Measurements from ENCODE around the gene PTPRM.

DNA sequence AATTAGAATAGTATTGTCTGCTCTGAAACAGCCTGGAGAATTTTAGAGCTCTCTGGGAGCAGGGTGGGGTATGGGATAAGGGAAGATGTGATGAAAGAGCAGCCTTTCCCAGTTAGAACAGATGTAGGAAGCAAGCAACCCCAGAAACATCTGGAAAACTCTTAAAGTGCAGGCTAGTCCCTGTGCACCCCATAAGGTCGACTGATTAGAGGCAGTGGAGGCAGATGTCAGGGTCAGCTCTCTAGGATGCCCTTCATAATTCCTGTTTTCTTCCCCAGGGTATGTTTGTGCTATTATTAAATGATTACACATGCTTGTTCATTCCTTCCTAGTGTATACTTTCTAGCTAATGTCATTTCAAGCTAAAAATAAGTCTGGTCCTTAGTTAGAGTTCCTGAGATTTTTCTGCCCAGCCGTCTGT, 41.7 kb downstream of the PTPRM start:
- TF ChIP-seq, protein P1, sequence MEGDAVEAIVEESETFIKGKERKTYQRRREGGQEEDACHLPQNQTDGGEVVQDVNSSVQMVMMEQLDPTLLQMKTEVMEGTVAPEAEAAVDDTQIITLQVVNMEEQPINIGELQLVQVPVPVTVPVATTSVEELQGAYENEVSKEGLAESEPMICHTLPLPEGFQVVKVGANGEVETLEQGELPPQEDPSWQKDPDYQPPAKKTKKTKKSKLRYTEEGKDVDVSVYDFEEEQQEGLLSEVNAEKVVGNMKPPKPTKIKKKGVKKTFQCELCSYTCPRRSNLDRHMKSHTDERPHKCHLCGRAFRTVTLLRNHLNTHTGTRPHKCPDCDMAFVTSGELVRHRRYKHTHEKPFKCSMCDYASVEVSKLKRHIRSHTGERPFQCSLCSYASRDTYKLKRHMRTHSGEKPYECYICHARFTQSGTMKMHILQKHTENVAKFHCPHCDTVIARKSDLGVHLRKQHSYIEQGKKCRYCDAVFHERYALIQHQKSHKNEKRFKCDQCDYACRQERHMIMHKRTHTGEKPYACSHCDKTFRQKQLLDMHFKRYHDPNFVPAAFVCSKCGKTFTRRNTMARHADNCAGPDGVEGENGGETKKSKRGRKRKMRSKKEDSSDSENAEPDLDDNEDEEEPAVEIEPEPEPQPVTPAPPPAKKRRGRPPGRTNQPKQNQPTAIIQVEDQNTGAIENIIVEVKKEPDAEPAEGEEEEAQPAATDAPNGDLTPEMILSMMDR (conservative IDR thresholded peaks at IDR 0.05; ENCODE audit: low read depth, low read length), result no peak
- TF ChIP-seq BHLHE40 (IDR thresholded peaks at IDR 0.05; ENCODE audit: low read depth, low read length), result no peak
- TF ChIP-seq POLR2A (IDR thresholded peaks at IDR 0.05; ENCODE audit: low read depth, low read length), result no peak
- no peak for TF ChIP-seq CEBPB (IDR thresholded peaks at IDR 0.05; ENCODE audit: low read depth, low read length)
- no peak for TF ChIP-seq CHD1 (IDR thresholded peaks at IDR 0.05; ENCODE audit: low read depth, low read length)
- TF ChIP-seq MXI1 (IDR thresholded peaks at IDR 0.05; ENCODE audit: borderline replicate concordance, low read depth, low read length), result no peak
- TF ChIP-seq SMC3 (IDR thresholded peaks at IDR 0.05; ENCODE audit: low read depth, low read length), result no peak
- TF ChIP-seq, protein P2, sequence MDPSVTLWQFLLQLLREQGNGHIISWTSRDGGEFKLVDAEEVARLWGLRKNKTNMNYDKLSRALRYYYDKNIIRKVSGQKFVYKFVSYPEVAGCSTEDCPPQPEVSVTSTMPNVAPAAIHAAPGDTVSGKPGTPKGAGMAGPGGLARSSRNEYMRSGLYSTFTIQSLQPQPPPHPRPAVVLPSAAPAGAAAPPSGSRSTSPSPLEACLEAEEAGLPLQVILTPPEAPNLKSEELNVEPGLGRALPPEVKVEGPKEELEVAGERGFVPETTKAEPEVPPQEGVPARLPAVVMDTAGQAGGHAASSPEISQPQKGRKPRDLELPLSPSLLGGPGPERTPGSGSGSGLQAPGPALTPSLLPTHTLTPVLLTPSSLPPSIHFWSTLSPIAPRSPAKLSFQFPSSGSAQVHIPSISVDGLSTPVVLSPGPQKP (IDR thresholded peaks at IDR 0.05; ENCODE audit: borderline replicate concordance, low read depth, low read length), result no peak
